ENCODE measurements around the gene RNF157. TPM values are rescaled to one million over a fixed set of nuclear protein-coding genes. Genes with fewer than 3 reads are reported as not detected.

The RNF157 gene
- total and polyA plus RNA-seq, 9 of the 15 experiments (the other 6 are each of a cell fraction or from before 2014, with no cell fraction given), result 8.1 to 31.7 (median 20.8) TPM

DNA sequence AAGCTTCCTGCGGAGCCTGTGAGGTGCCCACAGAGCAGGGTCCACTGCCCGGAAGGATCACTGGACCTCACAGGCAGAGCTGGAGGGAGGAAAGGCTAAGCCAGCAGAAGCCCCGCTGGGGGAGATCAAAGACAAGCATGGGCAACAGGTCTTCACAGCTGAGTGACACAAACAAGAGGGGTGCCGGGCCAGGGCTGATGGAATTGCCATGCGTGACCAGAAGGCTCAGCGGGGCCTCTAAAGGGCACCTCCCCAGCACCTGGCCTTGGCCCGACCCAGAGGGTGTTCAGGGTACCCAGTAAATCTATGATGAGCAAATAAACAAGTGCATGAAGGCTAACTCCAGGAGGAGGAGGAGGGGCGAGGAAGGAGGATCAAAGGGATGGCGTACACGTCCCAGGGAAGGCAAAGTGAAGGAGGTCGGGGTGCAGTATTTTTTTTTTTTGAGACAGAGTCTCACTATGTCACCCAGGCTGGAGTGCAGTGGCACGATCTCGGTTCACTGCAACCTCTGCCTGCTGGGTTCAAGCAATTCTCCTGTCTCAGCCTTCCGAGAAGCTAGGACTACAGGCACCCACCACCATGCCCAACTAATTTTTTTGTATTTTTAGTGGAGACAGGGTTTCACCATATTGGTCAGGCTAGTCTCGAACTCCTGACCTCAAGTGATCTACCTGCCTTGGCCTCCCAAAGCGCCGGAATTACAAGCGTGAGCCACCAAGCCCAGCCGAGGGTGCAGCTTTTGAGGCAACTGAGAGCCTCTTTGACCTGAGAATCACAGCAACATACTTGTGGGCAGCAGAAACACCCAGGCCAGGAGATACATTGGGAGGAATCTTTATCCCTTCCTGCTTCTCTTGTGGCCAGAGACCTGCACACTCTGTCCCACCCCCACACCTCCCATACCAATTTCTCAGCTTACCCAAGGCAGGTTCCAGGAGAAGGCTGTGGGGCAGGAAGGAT, 120.6 kb downstream of the RNF157 start:
- 61% methylated on average over 19 of the region's 19 CpGs for WGBS (ENCODE audit: insufficient coverage, low coverage, missing lambda C conversion rate)
- Histone ChIP-seq H3K27me3 (ENCODE audit: control insufficient read depth in 2 of 2, insufficient read depth in 2 of 2, low read length in 2 of 2) (no peaks in the 10 kb centered on the region), H3K79me2 (ENCODE audit: control insufficient read depth, insufficient read depth, low read length) (no peaks in the 10 kb centered on the region), H3K4me3 (no peak overlapping the region), H3K36me3 (ENCODE audit: control insufficient read depth, insufficient read depth, low read length) (no peaks in the 10 kb centered on the region), H3K4me1 (replicated peaks in 1 of 2; ENCODE audit: control insufficient read depth in 2 of 2, insufficient read depth in 2 of 2, low read length in 2 of 2) (peaks cover 5 to 21% of the 10 kb centered on the region in 2 experiments; a peak in 4 of 5 replicates), H4K20me1 (replicated peaks; ENCODE audit: control insufficient read depth, insufficient read depth, low read length) (no peaks in the 10 kb centered on the region), H3K27ac (ENCODE audit: extremely low read depth, low read depth, low read length) (no peak overlapping the region), H3K9ac (ENCODE audit: insufficient read depth in 1 of 2, low read depth in 2 of 2, low read length in 2 of 2) (no peak overlapping the region), H2AFZ (ENCODE audit: low read depth, low read length) (no peak overlapping the region), H3K4me2 (ENCODE audit: insufficient read depth, low read length) (no peak overlapping the region), H3K9me3 (replicated peaks; ENCODE audit: control insufficient read depth, insufficient read depth, low read depth, low read length) (no peaks in the 10 kb centered on the region), H3K9me1 (ENCODE audit: control insufficient read depth, insufficient read depth, low read length) (peaks cover 4% of the 10 kb centered on the region)
- intact Hi-C loops (cut with micrococcal nuclease), result loop anchor here (5.0 kb wide), 3 partner anchors 63 to 178 kb away; no protein-coding TSS in a partner anchor
- POLR2A ChIA-PET, result interaction anchor here (0.6 to 11.3 kb wide), 3 partner anchors 8 to 152 kb away, joined by 3 to 157 read pairs (median 3); no protein-coding TSS in a partner anchor
- CTCF ChIA-PET (ENCODE audit: low intra/inter-chr PET ratio), result interaction anchor here (6.9 kb wide), 1 partner anchor 160 kb away, joined by 89 read pairs; no protein-coding TSS in a partner anchor
- DNase-seq (ENCODE audit: extremely low read depth in 1 of 4, low spot score in 3 of 4), result no peak
- no TSS peak for BruUV-seq (replicated peaks)
- no peak for FAIRE-seq
- in situ Hi-C loops (cut with MboI), result no loop called here
- no peak for ATAC-seq
- TF ChIP-seq ZC3H11A (IDR thresholded peaks at IDR 0.05; ENCODE audit: low read depth, low read length), result no peak
- TF ChIP-seq, protein P1, sequence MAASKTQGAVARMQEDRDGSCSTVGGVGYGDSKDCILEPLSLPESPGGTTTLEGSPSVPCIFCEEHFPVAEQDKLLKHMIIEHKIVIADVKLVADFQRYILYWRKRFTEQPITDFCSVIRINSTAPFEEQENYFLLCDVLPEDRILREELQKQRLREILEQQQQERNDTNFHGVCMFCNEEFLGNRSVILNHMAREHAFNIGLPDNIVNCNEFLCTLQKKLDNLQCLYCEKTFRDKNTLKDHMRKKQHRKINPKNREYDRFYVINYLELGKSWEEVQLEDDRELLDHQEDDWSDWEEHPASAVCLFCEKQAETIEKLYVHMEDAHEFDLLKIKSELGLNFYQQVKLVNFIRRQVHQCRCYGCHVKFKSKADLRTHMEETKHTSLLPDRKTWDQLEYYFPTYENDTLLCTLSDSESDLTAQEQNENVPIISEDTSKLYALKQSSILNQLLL (CRISPR knock-in tag; IDR thresholded peaks at IDR 0.05; ENCODE audit: borderline replicate concordance), result no peak
- TF ChIP-seq, protein P2, sequence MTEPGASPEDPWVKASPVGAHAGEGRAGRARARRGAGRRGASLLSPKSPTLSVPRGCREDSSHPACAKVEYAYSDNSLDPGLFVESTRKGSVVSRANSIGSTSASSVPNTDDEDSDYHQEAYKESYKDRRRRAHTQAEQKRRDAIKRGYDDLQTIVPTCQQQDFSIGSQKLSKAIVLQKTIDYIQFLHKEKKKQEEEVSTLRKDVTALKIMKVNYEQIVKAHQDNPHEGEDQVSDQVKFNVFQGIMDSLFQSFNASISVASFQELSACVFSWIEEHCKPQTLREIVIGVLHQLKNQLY (CRISPR knock-in tag; conservative IDR thresholded peaks at IDR 0.05), result no peak
- TF ChIP-seq, protein P3, sequence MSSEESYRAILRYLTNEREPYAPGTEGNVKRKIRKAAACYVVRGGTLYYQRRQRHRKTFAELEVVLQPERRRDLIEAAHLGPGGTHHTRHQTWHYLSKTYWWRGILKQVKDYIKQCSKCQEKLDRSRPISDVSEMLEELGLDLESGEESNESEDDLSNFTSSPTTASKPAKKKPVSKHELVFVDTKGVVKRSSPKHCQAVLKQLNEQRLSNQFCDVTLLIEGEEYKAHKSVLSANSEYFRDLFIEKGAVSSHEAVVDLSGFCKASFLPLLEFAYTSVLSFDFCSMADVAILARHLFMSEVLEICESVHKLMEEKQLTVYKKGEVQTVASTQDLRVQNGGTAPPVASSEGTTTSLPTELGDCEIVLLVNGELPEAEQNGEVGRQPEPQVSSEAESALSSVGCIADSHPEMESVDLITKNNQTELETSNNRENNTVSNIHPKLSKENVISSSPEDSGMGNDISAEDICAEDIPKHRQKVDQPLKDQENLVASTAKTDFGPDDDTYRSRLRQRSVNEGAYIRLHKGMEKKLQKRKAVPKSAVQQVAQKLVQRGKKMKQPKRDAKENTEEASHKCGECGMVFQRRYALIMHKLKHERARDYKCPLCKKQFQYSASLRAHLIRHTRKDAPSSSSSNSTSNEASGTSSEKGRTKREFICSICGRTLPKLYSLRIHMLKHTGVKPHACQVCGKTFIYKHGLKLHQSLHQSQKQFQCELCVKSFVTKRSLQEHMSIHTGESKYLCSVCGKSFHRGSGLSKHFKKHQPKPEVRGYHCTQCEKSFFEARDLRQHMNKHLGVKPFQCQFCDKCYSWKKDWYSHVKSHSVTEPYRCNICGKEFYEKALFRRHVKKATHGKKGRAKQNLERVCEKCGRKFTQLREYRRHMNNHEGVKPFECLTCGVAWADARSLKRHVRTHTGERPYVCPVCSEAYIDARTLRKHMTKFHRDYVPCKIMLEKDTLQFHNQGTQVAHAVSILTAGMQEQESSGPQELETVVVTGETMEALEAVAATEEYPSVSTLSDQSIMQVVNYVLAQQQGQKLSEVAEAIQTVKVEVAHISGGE (CRISPR knock-in tag; IDR thresholded peaks at IDR 0.05), result no peak
- TF ChIP-seq ZNF695 (CRISPR knock-in tag; IDR thresholded peaks at IDR 0.05), result no peak
- TF ChIP-seq HDAC2 (IDR thresholded peaks at IDR 0.05), result no peak
- no peak for TF ChIP-seq KLF13 (tag; IDR thresholded peaks at IDR 0.05; ENCODE audit: borderline replicate concordance, low read depth)
- no peak for TF ChIP-seq SNRNP70 (optimal IDR thresholded peaks at IDR 0.05; ENCODE audit: low read depth, low read length)
- TF ChIP-seq ZNF140 (CRISPR knock-in tag; IDR thresholded peaks at IDR 0.05), result no peak
- no peak for TF ChIP-seq ZFP1 (CRISPR knock-in tag; IDR thresholded peaks at IDR 0.05)
- no peak for TF ChIP-seq ZNF121 (CRISPR knock-in tag; conservative IDR thresholded peaks at IDR 0.05)
- TF ChIP-seq SUPT5H (IDR thresholded peaks at IDR 0.05), result no peak
- no peak for TF ChIP-seq MAFF (IDR thresholded peaks at IDR 0.05; ENCODE audit: low read length)
- TF ChIP-seq, protein P4, sequence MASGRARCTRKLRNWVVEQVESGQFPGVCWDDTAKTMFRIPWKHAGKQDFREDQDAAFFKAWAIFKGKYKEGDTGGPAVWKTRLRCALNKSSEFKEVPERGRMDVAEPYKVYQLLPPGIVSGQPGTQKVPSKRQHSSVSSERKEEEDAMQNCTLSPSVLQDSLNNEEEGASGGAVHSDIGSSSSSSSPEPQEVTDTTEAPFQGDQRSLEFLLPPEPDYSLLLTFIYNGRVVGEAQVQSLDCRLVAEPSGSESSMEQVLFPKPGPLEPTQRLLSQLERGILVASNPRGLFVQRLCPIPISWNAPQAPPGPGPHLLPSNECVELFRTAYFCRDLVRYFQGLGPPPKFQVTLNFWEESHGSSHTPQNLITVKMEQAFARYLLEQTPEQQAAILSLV (tag; IDR thresholded peaks at IDR 0.05), result no peak
